Activated naive CD4-positive, alpha-beta T cell treated with anti-CD3 and anti-CD28 coated beads for 36 hours (primary cell): ENCODE data around the gene FAM237A. TPM values are rescaled to one million over a fixed set of nuclear protein-coding genes. Genes with fewer than 3 reads are reported as not detected.

Experiments used
- CTCF ChIA-PET: fragments of 350-600 bp; sonication (Branson Sonifier 250); formaldehyde crosslinking; loops from one replicate; lab custom pipeline; 2021; ENCODE audit warnings: antibody characterized with exemption; lab: Charles Lee
- DNase-seq: peaks from one replicate; pipeline ENCODE4 v3.0.0-alpha.2; 2020
- H3K27ac Mint-ChIP-seq: one replicate; pipeline ENCODE4 v1.8.0; 2021; ENCODE audit warnings: mild to moderate bottlenecking, mixed read lengths
- H3K27me3 Mint-ChIP-seq: one replicate; pipeline ENCODE4 v1.8.0; 2021; ENCODE audit warnings: low read depth, mixed read lengths
- H3K36me3 Mint-ChIP-seq: one replicate; pipeline ENCODE4 v1.8.0; 2021; ENCODE audit warnings: low read depth, mixed read lengths
- H3K4me1 Mint-ChIP-seq: one replicate; pipeline ENCODE4 v1.8.0; 2021; ENCODE audit warnings: low read depth, mixed read lengths
- H3K4me3 Mint-ChIP-seq: one replicate; pipeline ENCODE4 v1.8.0; 2021; ENCODE audit warnings: mild to moderate bottlenecking, moderate library complexity, mixed read lengths
- H3K9me3 Mint-ChIP-seq: one replicate; pipeline ENCODE4 v1.8.0; 2021; ENCODE audit warnings: mixed read lengths
- intact Hi-C: fragments of 100-400 bp; cut with micrococcal nuclease; formaldehyde crosslinking; loops from one replicate; pipeline ENCODE4 v1.15.1; 2023
- total RNA-seq, 2 experiments: library from RNA; stranded (reverse); gene quantifications; one replicate each; pipeline ENCODE4 v1.2.3, GENCODE V29; 2021

FAM237A gene
- total RNA-seq, 2 experiments from 2014 or later = not detected

GRCh38 chr2:206631340-206631739 lies 10.9 kb upstream of the FAM237A start:
- intact Hi-C loops = no loop called here
- no peaks in the 10 kb centered on the region for H3K36me3 Mint-ChIP-seq
- CTCF ChIA-PET = no interaction called here
- H3K27ac Mint-ChIP-seq = no peak overlapping the region
- no peak overlapping the region for H3K4me3 Mint-ChIP-seq
- H3K27me3 Mint-ChIP-seq = peaks cover 11% of the 10 kb centered on the region
- H3K9me3 Mint-ChIP-seq = no peaks in the 10 kb centered on the region
- DNase-seq = no peak
- no peaks in the 10 kb centered on the region for H3K4me1 Mint-ChIP-seq

GRCh38 chr2:206635015-206635414 lies 7.3 kb upstream of the FAM237A start:
- peaks cover 12% of the 10 kb centered on the region for H3K27me3 Mint-ChIP-seq
- intact Hi-C loops = no loop called here
- H3K4me3 Mint-ChIP-seq = no peak overlapping the region
- no peak for DNase-seq
- no peaks in the 10 kb centered on the region for H3K36me3 Mint-ChIP-seq
- CTCF ChIA-PET = no interaction called here
- H3K4me1 Mint-ChIP-seq = no peaks in the 10 kb centered on the region
- H3K9me3 Mint-ChIP-seq = no peaks in the 10 kb centered on the region
- no peak overlapping the region for H3K27ac Mint-ChIP-seq

GRCh38 chr2:206639636-206640035 lies 2.7 kb upstream of the FAM237A start:
- intact Hi-C loops = no loop called here
- DNase-seq = no peak
- Mint-ChIP-seq H3K27me3 (peaks cover 22% of the 10 kb centered on the region), H3K4me3 (no peak overlapping the region), H3K4me1 (no peaks in the 10 kb centered on the region), H3K9me3 (no peaks in the 10 kb centered on the region), H3K36me3 (no peaks in the 10 kb centered on the region), H3K27ac (no peak overlapping the region)
- CTCF ChIA-PET = interaction anchor here (0.7 kb wide), 1 partner anchor 15 kb away, joined by 3 read pairs; no protein-coding TSS in a partner anchor

- no peak overlapping the region for H3K4me3 Mint-ChIP-seq
- H3K36me3 Mint-ChIP-seq = no peaks in the 10 kb centered on the region
- H3K4me1 Mint-ChIP-seq = no peaks in the 10 kb centered on the region
- intact Hi-C loops = no loop called here
- CTCF ChIA-PET = no interaction called here
- H3K27ac Mint-ChIP-seq = no peak overlapping the region
- no peaks in the 10 kb centered on the region for H3K9me3 Mint-ChIP-seq
- DNase-seq = no peak
- H3K27me3 Mint-ChIP-seq = peaks cover 20% of the 10 kb centered on the region
These were observed 1.1 kb upstream of the FAM237A start for GRCh38 chr2:206641226-206641625.

GRCh38 chr2:206647985-206648384 lies 5.7 kb downstream of the FAM237A start:
- intact Hi-C loops = no loop called here
- no peak for DNase-seq
- Mint-ChIP-seq H3K4me1 (no peaks in the 10 kb centered on the region), H3K4me3 (no peak overlapping the region), H3K9me3 (no peaks in the 10 kb centered on the region), H3K27ac (no peak overlapping the region), H3K36me3 (no peaks in the 10 kb centered on the region), H3K27me3 (peaks cover 12% of the 10 kb centered on the region)
- CTCF ChIA-PET = no interaction called here

- Mint-ChIP-seq H3K27ac (no peak overlapping the region), H3K36me3 (no peaks in the 10 kb centered on the region), H3K4me3 (no peak overlapping the region), H3K27me3 (peaks cover 5% of the 10 kb centered on the region), H3K9me3 (peaks cover 8% of the 10 kb centered on the region), H3K4me1 (no peaks in the 10 kb centered on the region)
- intact Hi-C loops = no loop called here
- DNase-seq = no peak
- CTCF ChIA-PET = no interaction called here
These were observed 14.8 kb downstream of the FAM237A start for GRCh38 chr2:206657087-206657486.

GRCh38 chr2:206665251-206665650 lies 23.0 kb downstream of the FAM237A start:
- Mint-ChIP-seq H3K27ac (no peak overlapping the region), H3K4me1 (no peaks in the 10 kb centered on the region), H3K36me3 (no peaks in the 10 kb centered on the region), H3K4me3 (no peak overlapping the region), H3K9me3 (no peaks in the 10 kb centered on the region), H3K27me3 (peaks cover 15% of the 10 kb centered on the region)
- no peak for DNase-seq
- CTCF ChIA-PET = interaction anchor here (0.6 kb wide), 1 partner anchor 1508 kb away, joined by 3 read pairs; no protein-coding TSS in a partner anchor
- intact Hi-C loops = no loop called here

GRCh38 chr2:206670531-206671319 lies 28.4 kb downstream of the FAM237A start:
- Mint-ChIP-seq H3K36me3 (no peaks in the 10 kb centered on the region), H3K4me1 (no peaks in the 10 kb centered on the region), H3K4me3 (no peak overlapping the region), H3K9me3 (no peaks in the 10 kb centered on the region), H3K27me3 (peaks cover 12% of the 10 kb centered on the region), H3K27ac (no peak overlapping the region)
- no peak for DNase-seq
- intact Hi-C loops = no loop called here
- CTCF ChIA-PET = no interaction called here

GRCh38 chr2:206683546-206683945 lies 41.3 kb downstream of the FAM237A start:
- Mint-ChIP-seq H3K27ac (no peak overlapping the region), H3K9me3 (no peaks in the 10 kb centered on the region), H3K4me3 (no peak overlapping the region), H3K27me3 (peaks cover 10% of the 10 kb centered on the region), H3K4me1 (no peaks in the 10 kb centered on the region), H3K36me3 (no peaks in the 10 kb centered on the region)
- intact Hi-C loops = no loop called here
- CTCF ChIA-PET = no interaction called here
- DNase-seq = no peak

GRCh38 chr2:206688453-206688852 lies 46.2 kb downstream of the FAM237A start:
- H3K4me1 Mint-ChIP-seq = peaks cover 3% of the 10 kb centered on the region
- CTCF ChIA-PET = interaction anchor here (0.6 kb wide), 3 partner anchors 34 to 1381 kb away, joined by 3 to 5 read pairs (median 4); no protein-coding TSS in a partner anchor
- H3K9me3 Mint-ChIP-seq = no peaks in the 10 kb centered on the region
- intact Hi-C loops = no loop called here
- H3K27ac Mint-ChIP-seq = no peak overlapping the region
- DNase-seq = no peak
- peaks cover 2% of the 10 kb centered on the region for H3K27me3 Mint-ChIP-seq
- H3K36me3 Mint-ChIP-seq = no peaks in the 10 kb centered on the region
- H3K4me3 Mint-ChIP-seq = no peak overlapping the region

- H3K27ac Mint-ChIP-seq = no peak overlapping the region
- H3K9me3 Mint-ChIP-seq = no peaks in the 10 kb centered on the region
- no peaks in the 10 kb centered on the region for H3K36me3 Mint-ChIP-seq
- intact Hi-C loops = no loop called here
- no peak overlapping the region for H3K4me3 Mint-ChIP-seq
- H3K27me3 Mint-ChIP-seq = peaks cover 2% of the 10 kb centered on the region
- peaks cover 3% of the 10 kb centered on the region for H3K4me1 Mint-ChIP-seq
- CTCF ChIA-PET = interaction anchor here (0.6 kb wide), 2 partner anchors 35 to 1381 kb away, joined by 4 to 5 read pairs; no protein-coding TSS in a partner anchor
- no peak for DNase-seq
These were observed 46.7 kb downstream of the FAM237A start for GRCh38 chr2:206688990-206689389.

GRCh38 chr2:206692971-206693370 lies 50.7 kb downstream of the FAM237A start:
- intact Hi-C loops = loop anchor here (1.0 to 5.0 kb wide), 8 partner anchors 88 to 1347 kb away; no protein-coding TSS in a partner anchor
- Mint-ChIP-seq H3K27me3 (no peaks in the 10 kb centered on the region), H3K36me3 (no peaks in the 10 kb centered on the region), H3K4me1 (peaks cover 3% of the 10 kb centered on the region), H3K27ac (no peak overlapping the region), H3K4me3 (no peak overlapping the region), H3K9me3 (no peaks in the 10 kb centered on the region)
- CTCF ChIA-PET = no interaction called here
- no peak for DNase-seq
